Right lobe of liver (tissue), 4 donors: ENCODE data around the gene KRTAP10-11.

Experiments used
- POLR2A ChIP-seq: fragments of 450-650 bp; IDR thresholded peaks from one replicate; pipeline ENCODE4 v1.6.1; 2017; ENCODE audit warnings: antibody characterized with exemption, mild to moderate bottlenecking
- TF ChIP-seq, protein P1 (sequence below), 4 donors: fragments of 200-600 bp in 3 of 4; fragments of 450-650 bp in 1 of 4; IDR thresholded peaks; one replicate each; pipeline versions ENCODE4 v1.5.1 to v1.8.0; 2016 to 2022; ENCODE audit warnings: antibody characterized with exemption in 4 of 4, mild to moderate bottlenecking in 2 of 4
- donor health status: DM: no; HTN: no; CAD: no.
- donor health status: DM: no; HTN: no; CAD: no.
- donor health status: DM: no; HTN: yes; CAD: no.

- TF ChIP-seq, protein P1, sequence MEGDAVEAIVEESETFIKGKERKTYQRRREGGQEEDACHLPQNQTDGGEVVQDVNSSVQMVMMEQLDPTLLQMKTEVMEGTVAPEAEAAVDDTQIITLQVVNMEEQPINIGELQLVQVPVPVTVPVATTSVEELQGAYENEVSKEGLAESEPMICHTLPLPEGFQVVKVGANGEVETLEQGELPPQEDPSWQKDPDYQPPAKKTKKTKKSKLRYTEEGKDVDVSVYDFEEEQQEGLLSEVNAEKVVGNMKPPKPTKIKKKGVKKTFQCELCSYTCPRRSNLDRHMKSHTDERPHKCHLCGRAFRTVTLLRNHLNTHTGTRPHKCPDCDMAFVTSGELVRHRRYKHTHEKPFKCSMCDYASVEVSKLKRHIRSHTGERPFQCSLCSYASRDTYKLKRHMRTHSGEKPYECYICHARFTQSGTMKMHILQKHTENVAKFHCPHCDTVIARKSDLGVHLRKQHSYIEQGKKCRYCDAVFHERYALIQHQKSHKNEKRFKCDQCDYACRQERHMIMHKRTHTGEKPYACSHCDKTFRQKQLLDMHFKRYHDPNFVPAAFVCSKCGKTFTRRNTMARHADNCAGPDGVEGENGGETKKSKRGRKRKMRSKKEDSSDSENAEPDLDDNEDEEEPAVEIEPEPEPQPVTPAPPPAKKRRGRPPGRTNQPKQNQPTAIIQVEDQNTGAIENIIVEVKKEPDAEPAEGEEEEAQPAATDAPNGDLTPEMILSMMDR (IDR thresholded peaks at IDR 0.05), result no peak
- TF ChIP-seq POLR2A, result no peak
Observed at GRCh38 chr21:44666401-44667320, 20.4 kb downstream of the KRTAP10-11 start, which contains the start of gene KRTAP12-2.
